ENCODE data around the gene TRRAP.
A peak's percentile ranks its signal among the peaks of the same experiment; 100 is the strongest.
"Not testable (repeated sequence)": the region's sequence is repeated elsewhere in the genome, so short reads cannot be mapped to it uniquely, and the experiment has no call there.

Gene TRRAP

DNA sequence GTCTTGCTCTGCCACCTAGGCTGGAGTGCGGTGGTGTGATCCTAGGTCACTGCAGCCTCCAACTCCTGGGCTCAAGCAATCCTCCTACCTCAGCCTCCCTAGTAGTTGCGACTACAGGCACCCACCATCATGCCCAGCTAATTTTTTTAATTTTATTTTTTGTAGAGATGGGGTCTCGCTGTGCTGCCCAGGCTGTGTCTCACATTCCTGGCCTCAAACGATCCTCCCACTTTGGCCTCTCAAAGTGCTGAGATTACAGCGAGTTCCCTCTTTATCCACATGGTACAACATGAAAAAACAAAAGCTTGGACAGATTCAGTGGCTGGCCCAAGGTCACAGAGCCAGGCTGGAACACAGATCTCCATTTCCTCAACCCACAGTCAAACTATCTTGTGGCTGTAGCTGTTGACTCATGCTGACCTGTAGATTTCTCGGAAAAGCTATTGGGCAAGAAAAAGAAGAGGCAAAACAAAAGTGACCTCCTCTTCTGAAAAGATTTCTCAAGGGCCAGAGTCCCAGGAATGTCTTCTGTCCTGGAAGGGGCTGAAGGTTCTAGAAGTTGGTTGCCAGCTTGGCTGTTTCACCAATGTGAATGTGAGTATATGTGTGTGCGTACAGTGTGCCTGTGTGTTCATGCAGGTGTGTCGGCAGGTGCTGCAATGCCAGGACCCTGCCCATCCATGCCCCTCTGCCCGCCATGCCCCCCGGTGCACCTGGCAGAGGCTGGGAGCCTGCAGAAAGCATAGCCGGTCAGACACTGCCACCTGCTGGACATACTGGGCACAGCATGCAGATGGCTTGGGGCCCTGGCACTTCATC lies 36.9 kb upstream of the TRRAP start:
- Histone ChIP-seq H3K4me3 (ENCODE audit: severe bottlenecking) (no peak overlapping the region), H3K27me3 (ENCODE audit: insufficient read depth, poor library complexity, severe bottlenecking) (no peaks in the 10 kb centered on the region), H3K4me1 (ENCODE audit: insufficient read depth, poor library complexity, severe bottlenecking) (no peaks in the 10 kb centered on the region), H3K27ac (ENCODE audit: poor library complexity, severe bottlenecking) (no peak overlapping the region), H3K9me3 (ENCODE audit: severe bottlenecking) (no peaks in the 10 kb centered on the region), H3K36me3 (ENCODE audit: low read depth) (no peaks in the 10 kb centered on the region)
- ATAC-seq (ENCODE audit: low read depth) (peak; percentile 57), DNase-seq (ENCODE audit: low spot score) (no peak)
- TF ChIP-seq, protein P1, sequence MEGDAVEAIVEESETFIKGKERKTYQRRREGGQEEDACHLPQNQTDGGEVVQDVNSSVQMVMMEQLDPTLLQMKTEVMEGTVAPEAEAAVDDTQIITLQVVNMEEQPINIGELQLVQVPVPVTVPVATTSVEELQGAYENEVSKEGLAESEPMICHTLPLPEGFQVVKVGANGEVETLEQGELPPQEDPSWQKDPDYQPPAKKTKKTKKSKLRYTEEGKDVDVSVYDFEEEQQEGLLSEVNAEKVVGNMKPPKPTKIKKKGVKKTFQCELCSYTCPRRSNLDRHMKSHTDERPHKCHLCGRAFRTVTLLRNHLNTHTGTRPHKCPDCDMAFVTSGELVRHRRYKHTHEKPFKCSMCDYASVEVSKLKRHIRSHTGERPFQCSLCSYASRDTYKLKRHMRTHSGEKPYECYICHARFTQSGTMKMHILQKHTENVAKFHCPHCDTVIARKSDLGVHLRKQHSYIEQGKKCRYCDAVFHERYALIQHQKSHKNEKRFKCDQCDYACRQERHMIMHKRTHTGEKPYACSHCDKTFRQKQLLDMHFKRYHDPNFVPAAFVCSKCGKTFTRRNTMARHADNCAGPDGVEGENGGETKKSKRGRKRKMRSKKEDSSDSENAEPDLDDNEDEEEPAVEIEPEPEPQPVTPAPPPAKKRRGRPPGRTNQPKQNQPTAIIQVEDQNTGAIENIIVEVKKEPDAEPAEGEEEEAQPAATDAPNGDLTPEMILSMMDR (IDR thresholded peaks at IDR 0.05; ENCODE audit: poor library complexity, severe bottlenecking): peak; percentile 91

DNA sequence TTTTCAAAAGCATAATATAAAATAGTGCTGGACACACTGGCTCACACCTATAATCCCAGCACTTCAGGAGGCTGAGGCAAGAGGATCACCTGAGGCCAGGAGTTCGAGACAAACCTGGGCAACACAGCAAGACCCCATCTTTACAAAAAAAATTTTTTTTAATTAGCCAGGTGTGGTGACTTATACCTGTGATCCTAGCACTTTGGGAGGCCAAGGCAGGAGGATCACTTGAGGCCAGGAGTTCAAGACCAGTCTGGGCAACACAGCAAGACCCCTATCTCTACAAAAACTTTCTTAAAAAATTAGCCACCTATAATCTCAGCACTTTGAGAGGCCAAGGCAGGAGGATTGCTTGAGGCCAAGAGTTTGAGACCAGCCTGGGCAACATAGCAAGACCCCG lies 35.8 kb upstream of the TRRAP start:
- H3K36me3 ChIP-seq (ENCODE audit: low read depth); H3K27ac ChIP-seq (ENCODE audit: poor library complexity, severe bottlenecking); H3K27me3 ChIP-seq (ENCODE audit: insufficient read depth, poor library complexity, severe bottlenecking); DNase-seq (ENCODE audit: low spot score); ATAC-seq (ENCODE audit: low read depth); H3K9me3 ChIP-seq (ENCODE audit: severe bottlenecking); H3K4me3 ChIP-seq (ENCODE audit: severe bottlenecking); H3K4me1 ChIP-seq (ENCODE audit: insufficient read depth, poor library complexity, severe bottlenecking): not testable (repeated sequence)

DNA sequence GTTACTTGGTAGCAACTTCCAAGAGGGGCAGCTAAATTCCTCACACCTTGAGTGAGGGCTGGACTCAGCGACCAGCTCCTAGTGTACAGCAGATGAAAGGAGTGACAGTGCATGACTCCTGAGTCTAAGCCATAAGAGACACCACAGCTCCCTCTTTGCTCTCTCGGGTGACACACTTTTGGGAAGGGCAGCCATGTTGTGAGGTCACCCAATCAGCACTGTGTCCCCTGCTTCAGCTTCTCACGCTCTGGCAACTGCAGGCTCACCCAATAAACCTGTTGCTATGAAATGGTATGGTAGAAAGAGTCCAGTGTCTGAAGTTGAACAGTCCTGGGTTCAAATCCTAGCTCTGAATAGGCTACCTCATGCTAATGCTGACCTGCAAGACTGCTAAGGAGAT lies 29.4 kb upstream of the TRRAP start:
- ATAC-seq (ENCODE audit: low read depth) (no peak), DNase-seq (ENCODE audit: low spot score) (no peak)
- Histone ChIP-seq H3K4me3 (ENCODE audit: severe bottlenecking) (no peak overlapping the region), H3K27ac (ENCODE audit: poor library complexity, severe bottlenecking) (no peak overlapping the region), H3K36me3 (ENCODE audit: low read depth) (no peaks in the 10 kb centered on the region), H3K4me1 (ENCODE audit: insufficient read depth, poor library complexity, severe bottlenecking) (no peaks in the 10 kb centered on the region), H3K27me3 (ENCODE audit: insufficient read depth, poor library complexity, severe bottlenecking) (no peaks in the 10 kb centered on the region), H3K9me3 (ENCODE audit: severe bottlenecking) (no peaks in the 10 kb centered on the region)
- TF ChIP-seq, protein P1 (IDR thresholded peaks at IDR 0.05; ENCODE audit: poor library complexity, severe bottlenecking): no peak

DNA sequence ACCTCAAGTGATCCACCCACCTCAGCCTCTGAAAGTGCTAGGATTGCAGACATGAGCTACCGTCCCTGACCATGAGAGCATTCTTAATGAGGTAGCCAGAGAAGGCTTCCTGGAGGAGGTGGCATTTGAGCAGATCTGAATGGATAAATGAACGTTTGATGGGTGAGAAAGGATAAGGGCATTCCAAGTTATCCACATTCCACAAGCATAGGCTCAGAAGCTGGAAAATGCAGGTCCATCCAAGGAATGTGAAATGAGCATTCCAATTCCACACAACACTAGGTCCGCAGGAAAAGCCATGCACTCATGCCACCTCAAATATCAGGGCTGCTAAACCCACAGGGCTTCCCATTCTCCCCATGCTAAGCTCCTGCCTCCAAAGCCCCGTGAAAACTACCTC lies 25.5 kb upstream of the TRRAP start:
- Histone ChIP-seq H3K9me3 (ENCODE audit: severe bottlenecking) (no peaks in the 10 kb centered on the region), H3K4me1 (ENCODE audit: insufficient read depth, poor library complexity, severe bottlenecking) (peaks cover 3% of the 10 kb centered on the region), H3K27me3 (ENCODE audit: insufficient read depth, poor library complexity, severe bottlenecking) (no peaks in the 10 kb centered on the region), H3K36me3 (ENCODE audit: low read depth) (no peaks in the 10 kb centered on the region), H3K27ac (ENCODE audit: poor library complexity, severe bottlenecking) (no peak overlapping the region), H3K4me3 (ENCODE audit: severe bottlenecking) (no peak overlapping the region)
- no peak for DNase-seq (ENCODE audit: low spot score)
- no peak for ATAC-seq (ENCODE audit: low read depth)
- TF ChIP-seq, protein P1 (IDR thresholded peaks at IDR 0.05; ENCODE audit: poor library complexity, severe bottlenecking): no peak

DNA sequence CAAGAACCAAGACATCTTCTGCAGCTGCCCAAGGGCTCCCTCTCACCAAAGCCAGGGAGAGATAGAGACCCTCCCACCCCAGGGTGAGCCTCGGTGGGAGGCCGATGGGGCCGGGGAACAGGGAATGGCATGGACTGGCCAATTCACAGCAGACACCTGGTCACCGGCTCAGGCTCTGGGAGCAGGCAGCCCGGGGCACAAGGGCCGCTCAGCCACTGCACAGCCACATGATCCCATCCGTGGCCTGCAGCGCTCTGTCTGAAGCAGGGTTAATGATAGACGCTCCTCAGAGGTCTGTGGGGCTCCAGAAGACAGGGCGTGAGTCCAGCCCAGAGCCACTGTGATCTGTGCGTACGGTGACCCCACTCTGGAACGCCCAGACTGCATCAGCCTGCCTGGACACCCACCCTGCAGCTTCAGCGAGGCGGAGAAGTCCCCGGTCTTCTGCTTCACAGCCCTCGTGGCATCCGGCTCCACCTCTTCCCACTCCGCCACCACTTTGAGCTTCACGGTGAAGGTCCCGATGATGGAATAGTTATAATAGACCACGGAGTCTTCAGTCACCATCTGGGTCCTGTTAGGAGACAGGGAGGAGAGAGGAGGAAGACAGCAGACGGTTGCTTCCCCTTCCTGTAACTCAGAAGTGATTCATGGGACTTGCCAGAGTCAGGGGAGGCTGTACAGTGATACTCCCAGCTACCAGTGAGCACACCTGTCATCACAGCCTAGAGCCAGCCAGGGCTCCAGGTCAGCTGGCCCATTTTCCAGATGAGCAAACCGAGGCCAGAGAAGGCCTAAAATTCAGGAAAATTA lies 22.5 kb upstream of the TRRAP start:
- TF ChIP-seq, protein P1 (IDR thresholded peaks at IDR 0.05; ENCODE audit: poor library complexity, severe bottlenecking): no peak
- Histone ChIP-seq H3K4me3 (ENCODE audit: severe bottlenecking) (no peak overlapping the region), H3K4me1 (ENCODE audit: insufficient read depth, poor library complexity, severe bottlenecking) (peaks cover 3% of the 10 kb centered on the region), H3K9me3 (ENCODE audit: severe bottlenecking) (no peaks in the 10 kb centered on the region), H3K27me3 (ENCODE audit: insufficient read depth, poor library complexity, severe bottlenecking) (no peaks in the 10 kb centered on the region), H3K27ac (ENCODE audit: poor library complexity, severe bottlenecking) (no peak overlapping the region), H3K36me3 (ENCODE audit: low read depth) (no peaks in the 10 kb centered on the region)
- peak; percentile 17; the same call in 1 of the 3 replicates for ATAC-seq (ENCODE audit: low read depth)
- no peak for DNase-seq (ENCODE audit: low spot score)

Data from RWPE2 (cell line).